ENCODE results near the gene ARFGAP2. TPM values are rescaled to one million over a fixed set of nuclear protein-coding genes. Genes with fewer than 3 reads are reported as not detected.

ARFGAP2 gene
- total and polyA plus RNA-seq, 9 of the 15 experiments (the other 6 are each of a cell fraction or from before 2014, with no cell fraction given) = 29.1 to 140 (median 90.1) TPM

GRCh38 chr11:47121731-47122130, 54.9 kb downstream of the ARFGAP2 start:
- Histone ChIP-seq H3K4me1 (replicated peaks in 1 of 2; ENCODE audit: control insufficient read depth in 2 of 2, insufficient read depth in 2 of 2, low read length in 2 of 2) (peaks cover 0 to 4% of the 10 kb centered on the region in 2 experiments; a peak in 4 of 5 replicates), H4K20me1 (replicated peaks; ENCODE audit: control insufficient read depth, insufficient read depth, low read length) (no peaks in the 10 kb centered on the region), H3K27me3 (ENCODE audit: control insufficient read depth in 2 of 2, insufficient read depth in 2 of 2, low read length in 2 of 2) (no peaks in the 10 kb centered on the region), H3K27ac (ENCODE audit: extremely low read depth, low read depth, low read length) (no peak overlapping the region), H2AFZ (ENCODE audit: low read depth, low read length) (no peak overlapping the region), H3K9me1 (ENCODE audit: control insufficient read depth, insufficient read depth, low read length) (no peaks in the 10 kb centered on the region), H3K4me3 (no peak overlapping the region), H3K4me2 (ENCODE audit: insufficient read depth, low read length) (no peak overlapping the region), H3K9ac (ENCODE audit: insufficient read depth in 1 of 2, low read depth in 2 of 2, low read length in 2 of 2) (no peak overlapping the region), H3K79me2 (ENCODE audit: control insufficient read depth, insufficient read depth, low read length) (no peaks in the 10 kb centered on the region), H3K9me3 (replicated peaks; ENCODE audit: control insufficient read depth, insufficient read depth, low read depth, low read length) (no peaks in the 10 kb centered on the region), H3K36me3 (ENCODE audit: control insufficient read depth, insufficient read depth, low read length) (no peaks in the 10 kb centered on the region)
- BruUV-seq (replicated peaks) = no TSS peak
- intact Hi-C loops (cut with micrococcal nuclease) = no loop called here
- ATAC-seq (no peak), DNase-seq (ENCODE audit: extremely low read depth in 1 of 4, low spot score in 3 of 4) (no peak), FAIRE-seq (no peak)
- in situ Hi-C loops (cut with MboI) = no loop called here
- CTCF ChIA-PET (ENCODE audit: low intra/inter-chr PET ratio) = no interaction called here
- POLR2A ChIA-PET = no interaction called here
- 0% methylated on average over 2 of the region's 2 CpGs for WGBS (ENCODE audit: insufficient coverage, low coverage, missing lambda C conversion rate)
- TF ChIP-seq RERE (CRISPR knock-in tag; IDR thresholded peaks at IDR 0.05; ENCODE audit: borderline replicate concordance) (no peak), BCL6 (CRISPR knock-in tag; IDR thresholded peaks at IDR 0.05) (no peak), TFAP4 (CRISPR knock-in tag; IDR thresholded peaks at IDR 0.05; ENCODE audit: borderline replicate concordance) (no peak), HSF4 (CRISPR knock-in tag; IDR thresholded peaks at IDR 0.05; ENCODE audit: borderline replicate concordance) (no peak), ZNF263 (CRISPR knock-in tag; IDR thresholded peaks at IDR 0.05; ENCODE audit: borderline replicate concordance) (no peak), ZNF584 (CRISPR knock-in tag; IDR thresholded peaks at IDR 0.05; ENCODE audit: low read depth) (no peak), GTF3C2 (IDR thresholded peaks at IDR 0.05; ENCODE audit: borderline replicate concordance, extremely low read depth, insufficient read length) (no peak), POLR2B (IDR thresholded peaks at IDR 0.05; ENCODE audit: low read depth, partially characterized antibody) (no peak), ARNT (IDR thresholded peaks at IDR 0.05) (no peak), C11orf30 (IDR thresholded peaks at IDR 0.05; ENCODE audit: low read depth) (peak; percentile 30; the same call in 1 of the 2 replicates), CREM (IDR thresholded peaks at IDR 0.05; ENCODE audit: low read depth) (no peak), MAFF (IDR thresholded peaks at IDR 0.05; ENCODE audit: low read length) (peak; percentile 36), RHOXF2B (CRISPR knock-in tag; conservative IDR thresholded peaks at IDR 0.05) (no peak), ZNF316 (IDR thresholded peaks at IDR 0.05) (peak; percentile 61)
